Mesothelial cell of epicardium (in vitro differentiated cells): ENCODE measurements around the gene SLC20A1. TPM values are rescaled to one million over a fixed set of nuclear protein-coding genes. Genes with fewer than 3 reads are reported as not detected.

Experiments
- DNase-seq, 2 experiments: peaks; one replicate each; pipeline ENCODE4 v3.0.0; 2021; ENCODE audit warnings: low spot score in 2 of 2; ENCODE audit not compliant: unreplicated experiment in 2 of 2
- H3K27ac Mint-ChIP-seq: 2 replicates; pipeline ENCODE4 v1.8.0; 2021; ENCODE audit warnings: mixed read lengths
- H3K27me3 Mint-ChIP-seq: 2 replicates; pipeline ENCODE4 v1.8.0; 2021; ENCODE audit warnings: low read depth, mixed read lengths
- H3K36me3 Mint-ChIP-seq: 2 replicates; pipeline ENCODE4 v1.8.0; 2021; ENCODE audit warnings: mixed read lengths
- H3K4me1 Mint-ChIP-seq: 2 replicates; pipeline ENCODE4 v1.8.0; 2021; ENCODE audit warnings: mixed read lengths
- H3K4me3 Mint-ChIP-seq: 2 replicates; pipeline ENCODE4 v1.8.0; 2021; ENCODE audit warnings: mild to moderate bottlenecking, moderate library complexity, mixed read lengths
- H3K9me3 Mint-ChIP-seq: 2 replicates; pipeline ENCODE4 v1.8.0; 2021; ENCODE audit warnings: mixed read lengths
- total RNA-seq: library from RNA; stranded (reverse); gene quantifications from 3 replicates; pipeline ENCODE4 v1.2.1, GENCODE V29; 2021
- TF ChIP-seq, protein P1 (sequence below): fragments of 200-600 bp; sonication (generic); IDR thresholded peaks from one replicate; pipeline ENCODE4 v1.5.0; 2021; ENCODE audit warnings: antibody characterized with exemption; ENCODE audit not compliant: unreplicated experiment

Gene SLC20A1
- total RNA-seq, 1 donor from 2014 or later: 46.3 TPM

DNA sequence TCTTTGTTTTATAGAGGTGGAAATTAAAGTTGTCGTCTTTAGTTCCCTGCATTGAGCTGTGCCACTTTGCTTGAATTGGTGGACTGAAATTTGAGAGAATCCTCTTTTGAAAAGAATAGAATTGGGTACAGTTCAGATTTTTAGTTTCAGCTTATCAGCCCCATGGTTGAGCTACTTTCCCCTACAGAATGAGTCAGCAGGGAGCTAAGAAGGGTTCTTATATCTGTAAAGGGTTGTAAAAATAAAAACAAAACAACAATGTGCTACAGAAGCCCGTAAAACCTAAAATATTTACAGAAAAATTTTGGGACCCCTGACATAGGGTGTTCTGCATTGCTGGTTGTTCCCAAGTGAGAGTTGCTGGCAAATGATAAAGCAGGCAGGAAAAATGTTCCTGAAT lies 12.6 kb downstream of the SLC20A1 start:
- no peak overlapping the region for H3K4me3 Mint-ChIP-seq
- TF ChIP-seq, protein P1, sequence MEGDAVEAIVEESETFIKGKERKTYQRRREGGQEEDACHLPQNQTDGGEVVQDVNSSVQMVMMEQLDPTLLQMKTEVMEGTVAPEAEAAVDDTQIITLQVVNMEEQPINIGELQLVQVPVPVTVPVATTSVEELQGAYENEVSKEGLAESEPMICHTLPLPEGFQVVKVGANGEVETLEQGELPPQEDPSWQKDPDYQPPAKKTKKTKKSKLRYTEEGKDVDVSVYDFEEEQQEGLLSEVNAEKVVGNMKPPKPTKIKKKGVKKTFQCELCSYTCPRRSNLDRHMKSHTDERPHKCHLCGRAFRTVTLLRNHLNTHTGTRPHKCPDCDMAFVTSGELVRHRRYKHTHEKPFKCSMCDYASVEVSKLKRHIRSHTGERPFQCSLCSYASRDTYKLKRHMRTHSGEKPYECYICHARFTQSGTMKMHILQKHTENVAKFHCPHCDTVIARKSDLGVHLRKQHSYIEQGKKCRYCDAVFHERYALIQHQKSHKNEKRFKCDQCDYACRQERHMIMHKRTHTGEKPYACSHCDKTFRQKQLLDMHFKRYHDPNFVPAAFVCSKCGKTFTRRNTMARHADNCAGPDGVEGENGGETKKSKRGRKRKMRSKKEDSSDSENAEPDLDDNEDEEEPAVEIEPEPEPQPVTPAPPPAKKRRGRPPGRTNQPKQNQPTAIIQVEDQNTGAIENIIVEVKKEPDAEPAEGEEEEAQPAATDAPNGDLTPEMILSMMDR: no peak
- no peaks in the 10 kb centered on the region for H3K4me1 Mint-ChIP-seq
- H3K36me3 Mint-ChIP-seq: peaks cover 43% of the 10 kb centered on the region
- H3K27me3 Mint-ChIP-seq: no peaks in the 10 kb centered on the region
- DNase-seq: no peak
- no peak overlapping the region for H3K27ac Mint-ChIP-seq
- no peaks in the 10 kb centered on the region for H3K9me3 Mint-ChIP-seq

DNA sequence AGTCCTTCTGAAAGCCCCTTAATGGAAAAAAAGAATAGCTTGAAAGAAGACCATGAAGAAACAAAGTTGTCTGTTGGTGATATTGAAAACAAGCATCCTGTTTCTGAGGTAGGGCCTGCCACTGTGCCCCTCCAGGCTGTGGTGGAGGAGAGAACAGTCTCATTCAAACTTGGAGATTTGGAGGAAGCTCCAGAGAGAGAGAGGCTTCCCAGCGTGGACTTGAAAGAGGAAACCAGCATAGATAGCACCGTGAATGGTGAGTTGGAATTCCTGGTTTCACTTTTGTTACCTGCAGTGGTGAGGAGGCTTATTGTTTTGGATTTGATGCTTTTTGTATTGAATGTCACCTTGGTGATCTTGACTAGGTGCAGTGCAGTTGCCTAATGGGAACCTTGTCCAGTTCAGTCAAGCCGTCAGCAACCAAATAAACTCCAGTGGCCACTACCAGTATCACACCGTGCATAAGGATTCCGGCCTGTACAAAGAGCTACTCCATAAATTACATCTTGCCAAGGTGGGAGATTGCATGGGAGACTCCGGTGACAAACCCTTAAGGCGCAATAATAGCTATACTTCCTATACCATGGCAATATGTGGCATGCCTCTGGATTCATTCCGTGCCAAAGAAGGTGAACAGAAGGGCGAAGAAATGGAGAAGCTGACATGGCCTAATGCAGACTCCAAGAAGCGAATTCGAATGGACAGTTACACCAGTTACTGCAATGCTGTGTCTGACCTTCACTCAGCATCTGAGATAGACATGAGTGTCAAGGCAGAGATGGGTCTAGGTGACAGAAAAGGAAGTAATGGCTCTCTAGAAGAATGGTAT lies 13.3 kb downstream of the SLC20A1 start:
- H3K4me3 Mint-ChIP-seq: no peak overlapping the region

DNA sequence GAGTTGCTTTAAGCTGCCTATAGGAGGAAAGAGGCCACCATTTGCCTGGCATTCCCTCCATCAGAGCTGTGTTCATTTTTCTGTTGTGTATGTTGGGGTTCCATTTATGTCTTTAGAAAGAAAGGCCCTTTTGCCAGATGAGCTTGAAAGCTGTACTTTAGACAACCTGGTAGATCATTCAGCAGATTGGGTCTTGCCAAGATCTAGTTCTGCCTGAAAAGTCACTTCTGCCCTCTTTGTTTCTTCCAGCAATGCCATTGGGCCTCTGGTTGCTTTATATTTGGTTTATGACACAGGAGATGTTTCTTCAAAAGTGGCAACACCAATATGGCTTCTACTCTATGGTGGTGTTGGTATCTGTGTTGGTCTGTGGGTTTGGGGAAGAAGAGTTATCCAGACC lies 14.4 kb downstream of the SLC20A1 start:
- H3K4me1 Mint-ChIP-seq: no peaks in the 10 kb centered on the region
- H3K27ac Mint-ChIP-seq: no peak overlapping the region
- TF ChIP-seq, protein P1: no peak
- no peaks in the 10 kb centered on the region for H3K27me3 Mint-ChIP-seq
- H3K9me3 Mint-ChIP-seq: no peaks in the 10 kb centered on the region
- DNase-seq: no peak
- H3K36me3 Mint-ChIP-seq: peaks cover 34% of the 10 kb centered on the region
- no peak overlapping the region for H3K4me3 Mint-ChIP-seq

More for the DNA sequence above, 13.3 kb downstream of the SLC20A1 start:
- Mint-ChIP-seq H3K4me1 (no peaks in the 10 kb centered on the region), H3K9me3 (no peaks in the 10 kb centered on the region), H3K36me3 (peaks cover 40% of the 10 kb centered on the region), H3K27ac (no peak overlapping the region), H3K27me3 (no peaks in the 10 kb centered on the region)
- TF ChIP-seq, protein P1: no peak
- DNase-seq: no peak

DNA sequence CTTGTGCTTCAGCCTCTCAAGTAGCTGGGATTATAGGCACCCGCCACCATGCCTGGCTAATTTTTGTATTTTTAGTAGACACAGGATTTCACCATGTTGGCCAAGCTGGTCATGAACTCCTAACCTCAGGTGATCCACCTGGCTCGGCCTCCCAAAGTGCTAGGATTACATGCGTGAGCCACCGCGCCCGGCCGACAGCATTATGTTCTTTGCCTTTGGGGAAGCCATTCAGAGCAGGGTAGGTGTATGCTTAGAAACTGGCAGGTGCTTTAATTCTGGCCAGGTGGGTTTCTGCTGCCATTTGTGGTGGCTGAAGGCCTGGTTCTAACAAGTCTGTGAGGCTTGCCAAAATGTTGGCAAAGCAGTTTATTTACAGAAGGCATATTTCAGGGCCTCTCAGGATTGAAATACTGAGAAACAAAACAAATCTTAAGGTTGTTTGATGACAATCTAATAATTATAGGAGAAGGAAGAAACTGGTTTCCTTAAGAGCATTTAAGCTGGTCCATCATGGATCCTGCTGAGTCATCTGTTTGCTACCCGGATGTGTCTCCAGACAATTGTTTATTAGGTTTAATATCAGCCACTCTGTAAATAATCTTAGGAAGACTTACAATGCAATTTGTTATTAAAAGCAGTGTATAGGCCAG lies 16.0 kb downstream of the SLC20A1 start:
- H3K36me3 Mint-ChIP-seq: peaks cover 29% of the 10 kb centered on the region
- H3K27ac Mint-ChIP-seq: no peak overlapping the region
- TF ChIP-seq, protein P1: no peak
- DNase-seq: no peak
- H3K9me3 Mint-ChIP-seq: no peaks in the 10 kb centered on the region
- H3K4me3 Mint-ChIP-seq: no peak overlapping the region
- no peaks in the 10 kb centered on the region for H3K4me1 Mint-ChIP-seq
- H3K27me3 Mint-ChIP-seq: no peaks in the 10 kb centered on the region

DNA sequence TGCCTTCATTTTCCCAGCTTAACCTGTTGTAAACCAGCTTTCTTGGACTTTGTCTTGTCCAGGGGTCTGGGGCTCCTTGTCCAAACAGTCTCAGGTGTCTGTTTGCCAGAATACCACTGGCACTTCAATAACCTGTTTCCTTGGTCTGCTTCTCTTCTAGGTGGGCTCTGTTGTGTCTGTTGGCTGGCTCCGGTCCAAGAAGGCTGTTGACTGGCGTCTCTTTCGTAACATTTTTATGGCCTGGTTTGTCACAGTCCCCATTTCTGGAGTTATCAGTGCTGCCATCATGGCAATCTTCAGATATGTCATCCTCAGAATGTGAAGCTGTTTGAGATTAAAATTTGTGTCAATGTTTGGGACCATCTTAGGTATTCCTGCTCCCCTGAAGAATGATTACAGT lies 17.0 kb downstream of the SLC20A1 start:
- TF ChIP-seq, protein P1: no peak
- no peak overlapping the region for H3K27ac Mint-ChIP-seq
- H3K27me3 Mint-ChIP-seq: no peaks in the 10 kb centered on the region
- DNase-seq: no peak
- no peaks in the 10 kb centered on the region for H3K4me1 Mint-ChIP-seq
- peaks cover 24% of the 10 kb centered on the region for H3K36me3 Mint-ChIP-seq
- H3K4me3 Mint-ChIP-seq: no peak overlapping the region
- no peaks in the 10 kb centered on the region for H3K9me3 Mint-ChIP-seq
